ENCODE data around the gene SPECC1L.

The SPECC1L gene

GRCh38 chr22:24376002-24376401 lies 105.4 kb downstream of the SPECC1L start:
- TF ChIP-seq CTCF (IDR thresholded peaks at IDR 0.05; ENCODE audit: low read length, missing control alignments): no peak
- no peak for DNase-seq (ENCODE audit: low read depth)
- no peak overlapping the region for H3K4me3 ChIP-seq (replicated peaks; ENCODE audit: low read depth, low read length)

GRCh38 chr22:24376586-24376985 lies 106.0 kb downstream of the SPECC1L start:
- no peak for TF ChIP-seq CTCF (IDR thresholded peaks at IDR 0.05; ENCODE audit: low read length, missing control alignments)
- H3K4me3 ChIP-seq (replicated peaks; ENCODE audit: low read depth, low read length): no peak overlapping the region
- no peak for DNase-seq (ENCODE audit: low read depth)

GRCh38 chr22:24379536-24379935 lies 108.9 kb downstream of the SPECC1L start:
- no peak for DNase-seq (ENCODE audit: low read depth)
- H3K4me3 ChIP-seq (replicated peaks; ENCODE audit: low read depth, low read length): no peak overlapping the region
- TF ChIP-seq CTCF (IDR thresholded peaks at IDR 0.05; ENCODE audit: low read length, missing control alignments): no peak

GRCh38 chr22:24380220-24380904 lies 109.7 kb downstream of the SPECC1L start:
- DNase-seq (ENCODE audit: low read depth): no peak
- TF ChIP-seq CTCF (IDR thresholded peaks at IDR 0.05; ENCODE audit: low read length, missing control alignments): no peak
- no peak overlapping the region for H3K4me3 ChIP-seq (replicated peaks; ENCODE audit: low read depth, low read length)

- H3K4me3 ChIP-seq (replicated peaks; ENCODE audit: low read depth, low read length): no peak overlapping the region
- TF ChIP-seq CTCF (IDR thresholded peaks at IDR 0.05; ENCODE audit: low read length, missing control alignments): no peak
- no peak for DNase-seq (ENCODE audit: low read depth)
Measured at GRCh38 chr22:24380905-24381230, 110.2 kb downstream of the SPECC1L start.

GRCh38 chr22:24383061-24383460 lies 112.4 kb downstream of the SPECC1L start:
- H3K4me3 ChIP-seq (replicated peaks; ENCODE audit: low read depth, low read length): no peak overlapping the region
- no peak for DNase-seq (ENCODE audit: low read depth)
- TF ChIP-seq CTCF (IDR thresholded peaks at IDR 0.05; ENCODE audit: low read length, missing control alignments): no peak

GRCh38 chr22:24384131-24384530 lies 113.5 kb downstream of the SPECC1L start:
- no peak for DNase-seq (ENCODE audit: low read depth)
- no peak overlapping the region for H3K4me3 ChIP-seq (replicated peaks; ENCODE audit: low read depth, low read length)
- TF ChIP-seq CTCF (IDR thresholded peaks at IDR 0.05; ENCODE audit: low read length, missing control alignments): no peak
